T1000 (cell line): Measurements from ENCODE around the gene LRRC15.

Experiments used
- DNase-seq: peaks from one replicate; lab custom pipeline; 2025; ENCODE audit warnings: mixed read lengths; lab: John Stamatoyannopoulos, UW

Gene LRRC15

DNA sequence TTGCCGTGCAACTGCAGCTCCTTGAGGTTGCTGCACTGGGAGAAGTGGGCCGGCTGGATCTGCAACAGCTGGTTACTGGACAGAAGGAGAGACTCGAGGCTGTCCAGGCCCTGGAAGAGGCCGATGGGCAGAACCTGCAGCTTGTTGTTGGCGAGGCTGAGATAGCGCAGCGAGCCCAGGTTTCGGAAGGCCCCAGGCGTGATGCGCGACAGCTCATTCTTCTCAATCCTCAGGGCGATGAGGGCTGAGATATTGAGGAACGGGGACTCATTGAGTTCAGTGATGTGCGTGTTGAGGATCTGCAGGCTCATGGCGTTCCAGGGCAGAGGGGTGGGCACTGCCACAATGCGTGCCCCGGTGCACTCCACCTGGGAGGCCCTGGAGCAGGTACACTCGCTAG, 9.0 kb downstream of the LRRC15 start:
- DNase-seq: no peak

DNA sequence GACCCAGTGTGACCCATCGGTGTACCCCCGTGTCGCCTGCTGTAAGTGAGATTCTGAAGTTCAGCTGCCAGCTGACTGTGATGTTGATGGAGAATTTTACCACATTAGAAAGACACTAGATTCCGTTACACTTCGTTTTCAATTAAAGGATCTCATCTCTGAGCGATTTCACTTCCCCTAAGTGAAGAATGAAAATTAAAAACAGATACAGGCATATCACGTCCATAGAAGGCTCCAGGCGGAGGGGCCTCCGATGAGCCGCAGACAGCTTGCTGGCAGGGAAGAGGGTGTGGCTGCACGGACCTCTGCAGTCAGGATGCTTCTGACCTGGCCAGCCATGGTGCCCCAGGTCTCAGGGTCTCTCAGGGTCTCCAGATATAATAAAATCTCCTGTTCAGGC, 11.9 kb downstream of the LRRC15 start:
- DNase-seq: no peak

GRCh38 chr3:194355379-194355778, 14.2 kb downstream of the LRRC15 start:
- no peak for DNase-seq

DNA sequence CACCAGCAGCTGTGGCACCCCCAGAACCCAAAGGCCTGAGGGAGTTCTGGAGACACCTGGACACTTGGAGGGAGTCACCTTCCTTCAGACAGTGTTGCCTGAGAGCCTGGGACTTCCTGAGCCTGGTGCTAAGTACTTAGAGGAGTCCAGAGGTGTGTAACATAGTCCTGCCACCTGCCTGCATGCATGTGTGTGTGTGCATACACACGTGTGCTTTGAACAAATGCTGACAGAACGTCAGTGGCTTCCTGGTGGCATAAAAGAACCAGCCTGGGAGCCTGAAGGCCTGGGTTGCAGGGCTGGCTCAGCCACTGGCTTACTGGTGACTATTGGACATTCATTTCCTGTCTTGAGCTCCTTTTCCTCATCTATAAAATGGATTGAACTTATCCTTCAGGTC, 15.2 kb downstream of the LRRC15 start:
- DNase-seq: no peak

DNA sequence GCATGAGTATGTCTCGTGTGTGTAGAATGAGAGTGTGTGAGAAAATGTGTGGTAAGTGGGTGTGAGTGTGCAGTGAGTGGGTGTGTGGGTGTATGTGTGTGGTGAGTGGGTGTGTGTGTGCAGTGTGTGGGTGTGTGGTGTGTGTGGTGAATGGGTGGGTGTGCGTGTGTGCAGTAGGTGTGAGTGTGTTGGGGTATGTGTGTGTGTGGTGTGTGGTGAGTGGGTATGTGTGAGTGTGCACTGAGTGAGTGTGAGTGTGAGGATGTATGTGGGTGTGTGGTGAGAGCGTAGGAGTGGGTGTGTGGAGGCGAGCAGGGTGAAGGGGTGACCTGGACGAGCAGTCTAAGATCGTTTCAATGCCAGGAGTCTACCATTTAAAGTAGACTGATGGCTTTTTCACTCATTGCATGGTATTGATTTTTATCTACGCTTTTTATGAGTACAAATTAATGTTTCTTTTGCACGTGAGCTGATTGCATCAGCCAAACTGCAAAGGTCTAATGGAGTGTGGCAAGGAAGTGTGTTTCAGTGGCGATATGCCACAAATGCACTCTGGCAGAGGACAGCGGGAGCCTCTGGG, 16.8 kb downstream of the LRRC15 start:
- DNase-seq: no peak

DNA sequence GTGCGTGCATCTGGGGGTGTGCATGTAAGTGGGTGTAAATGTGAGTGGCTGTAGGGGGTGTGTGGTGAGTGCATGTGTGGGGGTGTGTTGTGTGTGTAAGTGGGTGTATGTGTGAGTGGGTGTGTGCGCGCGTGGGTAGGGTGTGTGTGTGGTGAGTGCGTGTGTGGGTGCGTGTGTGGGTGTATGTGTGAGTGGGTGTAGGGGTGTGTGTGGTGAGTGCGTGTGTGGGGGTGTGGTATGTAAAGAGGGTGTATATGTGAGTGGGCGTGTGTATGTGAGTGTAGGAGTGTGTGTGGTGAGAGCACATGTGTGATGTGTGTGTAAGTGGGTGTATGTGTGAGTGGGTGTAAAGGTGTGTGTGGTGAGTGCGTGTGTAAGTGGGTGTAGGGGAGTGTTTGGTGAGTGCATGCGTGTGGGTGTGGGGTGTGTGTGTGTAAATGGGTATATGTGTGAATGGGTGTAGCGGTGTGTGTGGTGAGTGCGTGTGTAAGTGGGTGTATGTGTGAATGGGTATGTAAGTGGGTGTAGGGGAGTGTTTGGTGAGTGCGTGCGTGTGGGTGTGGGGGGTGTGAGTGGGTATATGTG, 17.5 kb downstream of the LRRC15 start:
- no peak for DNase-seq

- no peak for DNase-seq
These were observed 18.4 kb downstream of the LRRC15 start, which contains the start of gene CPN2 for GRCh38 chr3:194351080-194351672. Gene CPN2 (minus strand): TSS chr3:194351328. CDS start chr3:194342702, 8,626 bp downstream.

DNA sequence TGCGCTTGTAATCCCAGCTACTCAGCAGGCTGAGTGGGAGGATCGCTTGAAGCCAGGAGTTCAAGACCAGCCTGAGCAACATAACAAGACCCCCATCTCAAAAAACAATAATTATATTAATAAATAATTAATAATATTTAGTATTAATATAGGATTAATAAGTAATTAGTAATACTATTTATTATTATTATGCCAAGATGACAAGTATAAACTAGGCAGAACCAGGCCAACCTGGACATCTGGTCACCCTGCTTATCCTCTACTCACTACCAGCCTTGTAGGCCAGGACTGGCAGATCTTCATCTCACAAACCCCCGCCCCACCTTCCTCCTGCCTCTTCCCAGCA, 18.8 kb downstream of the LRRC15 start:
- DNase-seq: no peak

DNA sequence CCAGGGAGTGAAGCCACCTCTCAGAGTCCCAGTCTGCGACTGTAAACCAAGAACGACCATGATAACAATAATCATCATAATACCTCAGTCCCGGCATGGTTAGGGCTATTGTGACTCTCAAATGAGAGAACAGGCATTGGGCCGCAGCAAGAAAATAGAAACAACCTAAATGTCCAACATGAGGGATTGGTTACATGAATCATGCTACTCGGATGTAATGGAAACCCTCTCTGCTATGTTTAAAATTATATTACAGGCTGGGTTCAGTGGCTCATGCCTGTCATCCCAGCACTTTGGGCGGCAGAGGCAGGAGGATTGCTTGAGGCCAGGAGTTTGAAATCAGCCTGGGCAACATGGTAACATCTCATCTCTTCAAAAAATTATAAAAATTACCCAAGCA, 21.2 kb downstream of the LRRC15 start:
- no peak for DNase-seq

DNA sequence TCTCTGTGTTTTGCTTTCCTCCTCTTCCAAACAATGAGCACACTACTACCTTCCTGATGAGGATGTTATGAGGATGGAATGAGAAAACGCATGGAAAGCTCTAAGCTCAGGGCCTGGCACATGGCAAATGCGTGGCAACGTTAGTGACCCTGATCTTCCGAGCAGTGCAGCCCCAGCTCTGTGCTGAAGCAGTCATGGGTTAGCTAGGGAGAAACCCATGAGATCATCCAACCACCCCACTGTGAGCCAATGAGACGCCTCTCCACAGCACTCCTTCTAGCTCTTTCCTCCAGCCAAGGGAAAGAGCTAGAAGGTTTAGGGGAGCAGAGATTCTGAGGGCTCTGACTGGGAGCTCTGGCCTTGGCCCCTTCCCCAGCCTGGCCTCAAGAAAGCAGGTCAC, 22.9 kb downstream of the LRRC15 start:
- DNase-seq: no peak

DNA sequence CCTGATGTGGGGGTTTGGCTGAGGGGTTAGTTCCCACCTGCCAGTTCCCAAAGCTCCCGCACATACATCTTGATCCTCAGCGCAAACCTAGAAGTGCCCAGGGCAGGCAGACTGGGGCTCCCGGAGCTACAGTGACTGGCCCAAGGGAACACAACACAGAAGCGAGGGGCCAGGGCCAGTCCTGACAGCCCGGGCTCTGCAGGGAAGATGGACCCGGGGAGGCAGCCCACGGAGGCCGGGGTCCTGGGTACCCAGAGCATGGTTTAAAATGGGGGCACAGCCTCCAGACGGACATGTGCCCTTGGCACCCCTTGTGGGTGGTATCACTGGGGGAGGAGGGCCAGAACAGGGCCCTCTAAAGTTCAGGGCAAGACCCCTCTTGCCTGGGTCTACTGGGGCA, 23.5 kb downstream of the LRRC15 start:
- no peak for DNase-seq

- DNase-seq: no peak
These were observed 25.5 kb downstream of the LRRC15 start for GRCh38 chr3:194344012-194344411.

GRCh38 chr3:194343561-194343893, 26.0 kb downstream of the LRRC15 start:
- DNase-seq: no peak

DNA sequence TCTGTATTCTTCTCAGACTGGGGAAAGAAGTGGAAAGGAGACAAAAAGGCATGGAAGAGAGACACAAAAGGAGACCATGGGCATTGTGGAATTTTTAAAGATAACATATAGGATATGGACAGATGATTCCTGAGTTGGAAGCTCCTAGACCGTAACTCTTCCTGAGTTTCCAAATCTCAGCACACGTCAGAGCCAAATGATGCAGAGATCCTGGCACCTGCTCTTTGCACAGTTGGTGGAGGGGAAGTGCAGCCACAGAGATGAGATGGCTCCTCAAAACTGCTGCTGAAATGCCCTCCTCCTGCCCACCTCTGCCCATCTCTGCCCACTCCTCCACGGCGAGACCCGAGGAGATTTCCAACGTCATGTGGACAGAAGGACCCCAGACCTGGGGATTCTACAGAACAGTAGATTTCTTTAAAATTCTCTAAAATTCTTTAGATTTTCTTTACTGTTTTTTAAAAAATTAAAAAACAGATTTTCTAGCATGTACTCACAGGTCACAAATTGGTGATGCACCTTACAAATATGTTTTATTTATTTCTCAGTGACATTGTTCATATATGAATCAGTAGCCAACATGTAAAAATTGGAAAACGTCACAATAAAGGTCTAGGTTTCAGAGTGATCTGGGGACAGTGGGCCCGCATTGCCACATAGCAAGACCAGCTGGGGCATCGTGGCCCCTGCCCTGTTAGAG, 26.5 kb downstream of the LRRC15 start:
- DNase-seq: no peak

DNA sequence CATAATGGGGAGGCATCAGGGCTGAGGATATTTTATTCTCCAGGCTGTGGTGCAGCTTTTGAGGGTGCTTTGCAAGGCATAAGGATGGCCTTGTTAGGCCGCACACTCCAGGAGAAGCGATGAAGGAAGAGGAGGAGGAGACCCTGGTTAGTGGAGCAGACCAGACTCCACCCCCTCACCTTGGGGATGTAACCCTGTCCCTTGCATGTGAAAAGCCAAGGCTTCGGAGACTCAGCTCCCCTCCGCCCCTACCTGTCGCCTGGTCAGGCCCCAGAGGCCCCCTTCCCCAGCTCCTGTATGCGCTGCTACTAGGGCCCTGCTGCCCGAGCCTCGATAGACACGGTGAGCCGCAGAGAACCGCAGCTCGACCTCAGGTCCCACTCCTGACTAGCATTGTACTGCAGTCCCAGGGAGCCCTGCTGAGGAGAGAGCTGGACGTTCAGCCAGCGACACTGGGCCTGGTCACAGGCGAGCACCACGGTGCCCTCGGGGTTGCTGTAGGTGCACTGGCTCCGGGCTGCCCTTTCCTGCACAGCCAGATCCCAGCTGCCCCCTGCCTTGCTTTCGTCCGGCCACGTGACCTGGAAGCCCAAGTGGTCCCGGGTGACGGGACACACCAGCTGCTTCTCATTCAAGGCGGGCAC, 28.7 kb downstream of the LRRC15 start:
- DNase-seq: no peak

DNA sequence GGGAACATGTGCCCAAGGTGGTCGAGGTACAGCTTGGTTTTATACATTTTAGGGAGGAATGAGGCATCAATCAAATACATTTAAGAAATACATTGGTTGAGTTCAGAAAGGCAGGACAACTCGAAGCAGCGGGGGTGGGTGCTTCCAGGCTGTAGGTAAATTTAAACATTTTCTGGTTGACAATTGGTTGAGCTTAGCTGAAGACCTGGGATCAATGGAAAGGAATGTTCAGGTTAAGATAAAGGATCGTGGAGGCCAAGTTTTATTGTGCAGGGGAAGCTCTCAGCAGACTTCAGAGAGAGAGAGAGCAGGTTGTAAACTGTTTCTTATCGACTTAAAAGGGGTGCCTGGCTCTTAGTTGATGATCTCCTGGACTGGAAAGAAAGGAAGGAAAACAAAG, 29.7 kb downstream of the LRRC15 start:
- DNase-seq: no peak

DNA sequence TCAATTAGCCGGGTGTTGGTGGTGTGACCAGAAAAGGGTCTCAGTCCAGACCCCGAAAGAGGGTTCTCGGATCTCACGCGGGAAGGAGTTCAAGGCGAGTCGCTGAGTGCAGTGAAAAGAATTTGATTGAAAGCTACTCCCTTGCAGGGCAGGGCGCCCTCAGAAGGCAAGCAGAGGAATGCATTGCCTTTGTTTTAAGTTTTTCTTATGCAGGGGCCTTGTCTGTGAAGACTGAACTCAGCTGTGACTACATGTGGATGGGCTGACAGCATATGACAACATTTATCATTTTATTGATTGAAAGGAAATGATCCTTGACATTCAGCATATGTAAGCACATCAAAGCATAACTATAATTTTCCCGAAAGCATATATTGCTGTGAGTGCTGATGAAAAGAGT, 30.2 kb downstream of the LRRC15 start:
- DNase-seq: no peak

GRCh38 chr3:194337965-194338753, 31.4 kb downstream of the LRRC15 start:
- no peak for DNase-seq

DNA sequence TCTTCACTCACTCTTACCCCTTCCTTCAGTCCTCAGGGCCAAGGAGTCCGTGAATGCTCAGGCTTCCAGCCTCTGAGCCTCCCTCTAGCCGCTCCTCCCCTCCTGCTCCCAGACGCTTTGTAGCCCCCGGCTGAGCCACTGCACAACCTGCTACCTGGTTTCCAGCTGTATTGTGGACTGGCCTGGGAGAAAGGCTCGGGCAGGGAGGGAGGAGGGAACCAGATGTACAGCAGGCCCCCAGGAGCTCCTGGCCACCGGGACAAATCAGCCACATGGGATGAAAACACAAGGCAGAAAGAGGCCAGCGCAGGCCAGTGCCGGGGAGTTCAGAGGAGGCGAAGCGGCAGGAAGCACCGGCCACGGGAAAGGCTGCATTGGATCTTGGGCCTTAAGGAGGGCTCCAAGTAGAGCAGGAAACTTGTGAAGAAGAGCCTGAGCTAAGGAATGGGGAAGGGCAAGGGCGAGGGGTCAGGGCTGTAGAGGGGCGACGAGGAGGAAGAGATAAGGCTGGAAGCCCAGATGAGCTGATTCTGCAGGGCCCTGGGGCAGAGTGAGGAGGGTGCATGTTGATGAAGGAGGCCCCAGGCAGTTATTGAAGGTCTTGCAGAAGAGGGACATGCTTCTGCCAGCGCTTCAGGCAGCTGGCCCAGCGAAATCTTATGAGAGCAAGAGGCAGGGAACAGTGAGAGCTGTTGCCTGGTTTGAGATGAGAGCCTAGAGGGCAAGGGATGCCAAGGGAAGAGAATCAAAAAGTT, 32.8 kb downstream of the LRRC15 start:
- no peak for DNase-seq

GRCh38 chr3:194333981-194334320, 35.6 kb downstream of the LRRC15 start:
- DNase-seq: no peak

DNA sequence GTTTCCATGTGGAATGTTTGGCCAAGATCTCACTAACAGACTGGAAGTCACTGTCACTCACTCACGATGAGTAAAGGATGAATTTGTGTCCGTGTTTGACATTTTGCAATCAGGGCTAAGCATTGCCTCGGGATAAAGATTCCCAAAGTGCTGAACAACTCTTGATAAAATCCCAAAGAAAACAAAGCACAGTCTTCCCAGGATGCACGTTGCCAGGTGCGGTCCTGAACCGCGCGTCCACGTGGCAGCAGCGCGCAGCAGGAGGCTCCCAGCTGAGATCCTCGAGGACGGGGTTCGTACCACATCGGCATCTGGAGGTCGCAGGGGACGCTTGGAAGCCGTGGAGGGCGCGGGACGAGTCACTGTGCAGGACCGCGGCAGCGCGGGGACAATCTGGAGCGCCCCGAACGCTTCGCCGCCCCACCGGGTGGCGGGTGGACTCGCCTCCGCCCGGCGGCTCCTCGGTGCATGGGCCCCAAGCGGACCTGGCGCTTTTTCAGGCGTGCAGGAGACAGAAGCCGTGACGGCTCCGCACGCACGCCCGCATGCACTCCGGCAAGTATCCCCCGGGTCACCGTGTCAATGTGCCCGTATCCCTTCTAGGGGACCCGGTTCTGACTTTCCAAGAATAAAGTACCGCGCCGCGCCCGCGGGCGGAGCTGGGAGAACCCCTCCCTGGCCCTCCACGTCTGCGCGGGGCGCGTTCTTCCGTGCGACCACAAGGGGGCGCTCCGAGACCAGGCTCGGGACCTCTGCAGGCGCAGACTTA, 36.1 kb downstream of the LRRC15 start:
- no peak for DNase-seq
